GM19351 (cell line): Measurements from ENCODE around the gene PTGES.

Source experiments
- ATAC-seq: cut with Tn5 transposase; IDR thresholded peaks from one replicate; pipeline ENCODE4 v1.9.1; 2021; ENCODE audit warnings: mild to moderate bottlenecking, moderate library complexity; ENCODE audit not compliant: unreplicated experiment

PTGES gene

DNA sequence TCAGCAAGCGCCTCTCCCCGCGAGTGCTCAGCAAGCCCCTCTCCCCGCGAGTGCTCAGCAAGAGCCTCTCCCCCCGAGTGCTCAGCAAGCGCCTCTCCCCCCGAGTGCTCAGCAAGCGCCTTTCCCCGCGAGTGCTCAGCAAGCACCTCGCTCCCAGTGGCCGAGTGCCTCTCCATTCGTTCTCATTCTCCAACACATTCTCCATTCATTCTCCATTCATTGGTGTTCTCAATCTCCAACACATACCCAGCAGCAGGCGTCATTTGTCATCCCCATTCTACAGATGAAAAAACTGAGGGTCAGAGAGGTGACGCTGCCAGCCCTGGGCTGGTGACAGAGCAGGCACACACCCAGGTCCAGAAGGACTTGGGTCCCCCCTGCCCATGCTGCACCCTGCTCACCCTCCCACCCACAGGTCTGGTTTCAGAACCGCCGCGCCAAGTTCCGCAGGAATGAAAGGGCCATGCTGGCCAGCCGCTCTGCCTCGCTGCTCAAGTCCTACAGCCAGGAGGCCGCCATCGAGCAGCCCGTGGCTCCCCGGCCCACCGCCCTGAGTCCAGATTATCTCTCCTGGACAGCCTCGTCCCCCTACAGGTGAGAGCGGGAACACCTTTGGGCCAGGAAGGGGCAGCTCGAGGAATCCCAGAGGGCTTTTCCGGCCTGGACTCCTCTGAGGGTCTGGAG, 32.5 kb downstream of the PTGES start:
- ATAC-seq = no peak

DNA sequence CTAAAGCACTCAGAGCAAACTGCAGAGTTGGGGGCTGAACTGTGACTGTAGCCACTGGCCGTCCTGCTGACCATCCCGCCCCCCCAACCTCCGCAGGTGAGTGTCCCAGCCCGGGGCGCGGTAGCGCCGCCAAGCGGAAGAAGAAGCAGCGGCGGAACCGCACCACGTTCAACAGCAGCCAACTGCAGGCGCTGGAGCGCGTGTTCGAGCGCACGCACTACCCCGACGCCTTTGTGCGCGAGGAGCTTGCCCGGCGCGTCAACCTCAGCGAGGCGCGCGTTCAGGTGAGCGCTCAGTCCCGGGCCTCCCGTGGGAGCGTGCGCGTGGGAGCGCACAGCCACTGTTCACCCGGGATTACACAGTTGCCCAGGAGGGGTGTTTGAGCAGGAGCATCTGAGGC, 33.7 kb downstream of the PTGES start:
- no peak for ATAC-seq

DNA sequence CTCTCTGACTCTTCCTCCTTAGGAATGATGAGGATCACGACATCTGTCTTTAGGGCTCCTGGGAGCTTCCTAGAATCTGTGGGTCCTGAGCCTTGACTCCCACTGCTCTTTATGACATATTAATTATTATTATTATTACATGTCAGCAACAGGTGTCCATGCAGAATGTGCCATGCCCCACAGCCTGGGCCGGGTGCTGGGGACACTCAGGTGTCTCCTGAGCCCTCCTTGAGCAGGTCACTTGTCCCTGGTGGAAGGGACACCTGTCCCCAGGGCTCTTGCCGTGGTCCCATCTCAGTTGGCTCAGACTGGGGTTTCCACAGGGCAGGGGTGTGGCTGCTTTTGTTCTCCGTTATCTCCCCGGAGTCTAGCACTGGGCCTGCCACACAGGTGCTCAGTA, 34.2 kb downstream of the PTGES start:
- no peak for ATAC-seq

DNA sequence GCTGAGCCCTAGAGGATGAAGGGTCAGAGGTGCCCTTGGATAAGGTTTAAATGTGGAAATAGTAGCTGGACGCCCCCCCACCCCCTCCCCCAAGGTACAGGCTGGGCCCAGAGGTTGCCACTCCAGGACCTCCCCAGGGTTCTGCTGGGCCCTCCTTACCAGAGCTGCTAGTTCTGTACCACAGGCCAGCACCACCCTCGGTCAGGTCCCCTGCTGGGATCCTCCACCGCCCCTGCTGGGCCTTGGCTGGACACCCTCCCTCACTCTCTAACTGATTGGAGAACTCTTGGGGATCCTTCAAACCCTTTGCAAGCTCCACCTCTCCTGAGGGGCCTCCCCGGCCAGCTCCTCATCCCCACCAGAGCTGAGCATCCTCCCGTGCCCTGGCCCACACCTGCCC, 34.9 kb downstream of the PTGES start:
- no peak for ATAC-seq

- ATAC-seq = no peak
Observed at GRCh38 chr9:129716091-129716490, 36.8 kb downstream of the PTGES start.

DNA sequence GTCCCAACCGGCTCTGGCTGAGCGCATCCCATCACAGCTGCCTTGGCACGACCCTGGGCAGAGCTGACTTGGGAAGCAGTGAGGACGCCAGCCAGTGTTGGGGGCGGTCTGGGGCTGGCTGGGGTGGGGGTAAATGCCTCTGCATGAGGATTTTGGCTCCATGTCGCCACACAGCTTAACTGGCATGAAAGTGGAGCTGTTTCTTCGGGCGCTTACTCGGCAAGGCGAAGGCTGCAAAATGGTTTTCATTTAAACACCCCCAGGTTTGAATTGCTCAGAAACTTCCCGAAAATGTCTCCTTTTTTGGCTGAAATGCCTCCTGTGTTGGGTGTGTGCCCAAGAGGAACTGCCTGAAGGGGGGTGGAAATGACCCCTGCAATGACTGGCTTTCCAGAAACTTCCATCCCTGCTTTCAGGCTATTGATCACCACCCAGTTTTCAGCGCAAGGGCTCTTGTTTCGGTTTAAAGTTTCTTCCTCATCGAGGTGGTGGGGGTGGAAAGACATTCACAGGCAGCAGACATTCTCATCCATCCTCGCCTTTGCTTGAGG, 38.3 kb downstream of the PTGES start:
- ATAC-seq = no peak

- no peak for ATAC-seq
Observed at GRCh38 chr9:129713402-129713679, 39.5 kb downstream of the PTGES start.

- no peak for ATAC-seq
Observed at GRCh38 chr9:129712634-129713401, 40.0 kb downstream of the PTGES start.

GRCh38 chr9:129710169-129710453, 42.7 kb downstream of the PTGES start:
- ATAC-seq = no peak

DNA sequence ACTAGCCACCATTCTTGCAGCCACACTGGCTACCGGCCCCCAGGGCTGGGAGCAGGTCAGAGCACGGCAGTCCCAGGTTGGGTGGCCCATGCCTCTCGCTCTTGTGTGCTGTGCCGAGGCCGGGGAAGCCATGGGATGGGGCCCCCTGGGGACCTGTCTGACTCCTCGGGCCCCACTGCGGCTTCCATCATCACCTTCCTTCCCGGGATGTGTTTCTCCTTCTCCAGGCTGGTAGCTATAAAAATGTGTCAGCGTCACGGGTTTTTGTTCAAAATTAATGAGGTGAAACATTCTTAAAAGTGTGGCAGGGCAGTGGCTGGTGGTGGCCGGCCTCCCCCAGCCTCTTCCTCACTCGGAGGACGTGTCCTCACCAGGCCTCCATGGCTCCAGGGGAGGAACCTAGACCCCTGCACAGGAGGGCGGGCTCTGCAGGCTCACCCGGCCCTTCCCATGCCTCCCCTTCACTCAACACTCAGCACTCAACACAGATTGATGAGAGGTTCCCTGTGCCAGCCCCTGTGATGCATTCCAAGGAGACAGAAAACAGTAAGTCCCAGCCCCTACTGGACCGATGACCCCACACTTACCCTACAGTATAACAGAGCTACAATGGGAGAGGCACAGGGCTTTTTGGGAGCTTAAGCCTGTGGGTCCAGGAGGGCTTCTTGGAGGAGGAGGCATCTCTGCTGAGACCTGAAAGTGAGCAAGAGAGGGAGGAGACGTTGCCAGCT, 43.2 kb downstream of the PTGES start:
- ATAC-seq = no peak

DNA sequence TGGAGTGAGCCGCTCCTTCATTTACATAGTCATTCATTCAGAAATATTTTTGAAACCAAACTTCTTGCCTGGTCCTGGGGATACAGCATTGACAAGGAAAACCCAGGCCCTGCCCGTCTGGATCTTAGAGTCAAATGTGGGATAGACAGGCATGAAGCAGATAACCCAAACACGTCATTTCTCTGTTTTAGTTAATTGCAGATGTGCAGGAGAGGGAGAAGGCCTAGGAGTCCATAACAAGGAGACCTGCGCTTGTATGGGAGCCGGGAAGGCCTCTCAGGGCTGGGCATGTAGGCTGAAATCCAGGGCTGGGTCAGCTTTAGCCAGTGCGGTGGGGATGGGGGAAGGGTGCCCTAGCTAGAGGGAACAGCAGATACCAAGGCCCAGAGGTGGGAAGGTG, 44.0 kb downstream of the PTGES start:
- ATAC-seq = no peak

GRCh38 chr9:129704807-129705206, 48.0 kb downstream of the PTGES start:
- no peak for ATAC-seq

DNA sequence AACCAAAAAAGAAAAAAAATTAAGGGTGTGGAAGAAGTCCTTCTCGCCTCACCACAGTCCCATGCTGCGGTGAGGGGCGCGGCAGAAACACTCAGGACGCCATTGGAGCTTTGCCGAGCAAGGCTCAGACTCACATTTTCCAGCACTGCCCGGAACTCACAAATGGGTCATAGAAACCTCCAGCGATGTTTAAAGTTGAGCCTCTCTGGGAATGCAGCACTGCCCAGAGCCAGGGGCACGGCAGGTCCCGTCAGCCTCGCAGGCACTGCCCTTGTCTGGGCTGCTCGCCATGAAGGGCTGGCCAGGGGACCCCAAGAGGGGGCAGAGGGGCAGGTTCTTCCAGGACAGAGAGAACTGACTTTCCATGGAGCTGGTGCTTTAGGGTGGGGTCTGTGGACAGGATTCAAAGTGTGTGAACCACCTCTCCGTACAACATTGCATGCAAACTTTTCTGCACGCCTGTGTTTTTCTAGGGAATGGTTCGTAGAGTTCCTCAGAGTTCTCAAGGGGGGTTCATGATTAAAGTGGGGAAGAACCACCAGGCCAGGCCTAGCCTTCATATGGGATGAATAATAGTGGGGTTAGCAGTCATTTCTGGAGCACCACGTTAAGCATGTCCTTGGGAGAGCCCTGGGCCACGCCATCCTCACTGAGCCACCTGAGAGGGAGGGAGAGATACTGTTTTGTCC, 49.0 kb downstream of the PTGES start:
- no peak for ATAC-seq

DNA sequence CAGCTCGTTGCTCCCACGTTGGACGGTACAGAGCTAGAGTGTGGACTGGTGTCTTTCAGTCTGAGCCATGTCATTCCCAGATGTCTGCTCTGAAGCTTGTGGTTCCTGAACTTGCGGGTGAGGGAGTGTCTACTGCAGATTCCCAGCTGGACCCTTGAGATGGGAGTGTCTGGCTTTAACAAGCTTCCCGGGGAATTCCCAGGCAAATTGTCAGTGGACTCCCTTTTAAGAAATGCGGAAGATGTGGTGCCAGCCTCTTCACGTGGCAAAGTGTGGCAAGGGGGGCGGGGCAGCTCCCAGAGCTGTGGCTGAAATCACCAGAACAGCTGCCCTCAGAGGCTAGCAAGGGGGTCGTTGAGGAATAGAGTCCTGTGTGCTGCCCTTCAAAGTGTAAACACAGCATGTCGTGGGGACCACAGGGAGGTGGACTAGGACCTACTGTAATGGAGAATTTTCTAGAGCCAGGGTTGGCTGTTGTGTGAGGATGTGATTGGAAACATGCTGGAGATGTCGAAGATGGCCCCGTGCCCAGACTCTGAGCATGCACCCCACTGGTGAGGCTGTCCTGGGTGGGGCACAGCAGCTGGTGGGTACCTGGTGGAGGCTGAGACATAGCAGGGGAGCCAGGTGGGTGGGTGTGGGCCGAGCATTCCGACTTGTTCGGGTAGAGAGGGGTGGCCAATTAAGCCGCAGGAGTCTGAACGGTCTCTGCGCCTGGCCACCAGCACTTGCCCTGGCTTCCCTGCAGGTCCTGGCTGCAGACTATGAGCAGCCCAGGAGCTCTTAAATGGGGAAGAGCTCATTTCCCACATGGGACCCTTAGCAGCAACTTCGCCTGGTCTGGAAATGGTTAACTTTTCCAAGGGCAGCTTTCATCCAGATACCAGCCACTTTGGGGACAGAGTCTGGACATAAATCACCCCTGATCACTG, 50.0 kb downstream of the PTGES start:
- ATAC-seq = no peak

DNA sequence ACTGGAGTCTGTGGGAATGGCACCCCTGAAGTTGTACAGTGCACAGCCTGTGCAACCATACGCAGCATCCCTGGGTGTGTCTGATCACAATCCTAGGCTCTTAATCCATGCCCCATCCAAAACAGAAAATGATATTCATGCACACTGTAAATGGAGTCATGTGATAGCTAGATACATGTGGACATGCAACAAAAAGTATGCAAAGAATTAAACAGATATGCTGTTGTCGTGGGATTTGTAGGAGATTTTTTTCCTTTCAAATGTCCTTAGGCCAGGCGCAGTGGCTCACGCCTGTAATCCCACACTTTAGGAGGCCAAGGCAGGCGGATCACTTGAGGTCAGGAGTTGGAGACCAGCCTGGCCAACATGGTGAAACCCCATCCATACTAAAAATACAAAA, 51.3 kb downstream of the PTGES start:
- no peak for ATAC-seq

GRCh38 chr9:129701054-129701453, 51.8 kb downstream of the PTGES start:
- ATAC-seq = no peak

DNA sequence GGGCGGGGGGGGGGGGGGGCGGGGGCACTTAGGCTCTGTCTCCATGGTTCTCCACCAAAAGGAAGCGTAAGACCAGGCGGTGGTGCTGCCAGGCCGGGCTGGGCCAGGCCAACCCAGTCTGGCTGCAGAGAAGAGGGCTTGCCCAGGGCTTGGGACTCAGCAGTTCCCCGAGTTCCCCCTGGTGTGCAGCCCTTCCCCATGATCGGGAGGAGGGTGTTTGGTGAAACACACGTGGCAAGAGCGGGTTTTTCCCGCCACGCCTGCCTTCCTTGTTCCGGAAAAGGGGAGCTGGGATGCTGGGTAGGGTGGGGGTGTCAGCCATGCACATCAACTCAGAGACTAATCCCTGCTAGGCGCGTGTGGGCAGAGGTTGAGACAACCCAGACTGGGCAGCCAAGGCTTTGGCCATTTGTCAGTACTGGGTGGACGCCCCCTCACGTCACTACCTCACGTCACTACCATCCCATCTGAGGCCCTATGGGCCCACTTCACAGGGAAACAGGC, 54.5 kb downstream of the PTGES start:
- no peak for ATAC-seq

- ATAC-seq = no peak
Observed at GRCh38 chr9:129697656-129698253, 55.1 kb downstream of the PTGES start.

- no peak for ATAC-seq
Observed at GRCh38 chr9:129696944-129697655, 55.7 kb downstream of the PTGES start.
